CD4-positive, alpha-beta memory T cell (primary cell): ENCODE results near the gene PRKAG3. TPM values are rescaled to one million over a fixed set of nuclear protein-coding genes. Genes with fewer than 3 reads are reported as not detected.

Experiments
- CTCF ChIA-PET: fragments of 350-600 bp; sonication (Branson Sonifier 250); formaldehyde crosslinking; loops from one replicate; lab custom pipeline; 2021; ENCODE audit warnings: inconsistent platforms; ENCODE audit not compliant: partially characterized antibody; lab: Charles Lee
- POLR2A ChIA-PET: fragments of 350-600 bp; sonication (Branson Sonifier 250); formaldehyde crosslinking; loops from one replicate; lab custom pipeline; 2021; ENCODE audit not compliant: partially characterized antibody; lab: Charles Lee
- DNase-seq, 5 donors: peaks; one replicate each; pipeline versions ENCODE4 v3.0.0 to v3.0.0-alpha.2; 2020 to 2022; ENCODE audit warnings: mixed read lengths in 1 of 5
- H3K27ac ChIP-seq: one replicate; pipeline ENCODE4 v1.7.0; 2013; ENCODE audit warnings: low read depth, low read length
- H3K27me3 ChIP-seq: 2 replicates; pipeline ENCODE4 v1.7.0; 2013; ENCODE audit warnings: mild to moderate bottlenecking, low read length, moderate library complexity; ENCODE audit not compliant: insufficient read depth
- H3K36me3 ChIP-seq: 2 replicates; pipeline ENCODE4 v1.7.0; 2013; ENCODE audit warnings: mild to moderate bottlenecking, low read length, moderate library complexity; ENCODE audit not compliant: insufficient read depth
- H3K4me1 ChIP-seq: 2 replicates; pipeline ENCODE4 v1.7.0; 2013; ENCODE audit warnings: mild to moderate bottlenecking, low read length, moderate library complexity; ENCODE audit not compliant: insufficient read depth
- H3K4me3 ChIP-seq, 2 donors: one replicate each; pipeline ENCODE4 v1.7.0; 2013; ENCODE audit warnings: low read length in 2 of 2, mild to moderate bottlenecking in 1 of 2
- H3K9me3 ChIP-seq, 2 donors: one replicate each; pipeline ENCODE4 v1.7.0; 2013; ENCODE audit warnings: low read length in 2 of 2, control low read depth in 1 of 2; ENCODE audit not compliant: control insufficient read depth in 1 of 2
- H3K27ac Mint-ChIP-seq, 7 donors: one replicate each; pipeline ENCODE4 v1.8.0; 2020 to 2021; ENCODE audit warnings: mixed read lengths in 7 of 7, mild to moderate bottlenecking in 6 of 7, inconsistent platforms in 3 of 7, moderate library complexity in 3 of 7
- H3K27me3 Mint-ChIP-seq, 2 donors: one replicate each; pipeline ENCODE4 v1.8.0; 2020 to 2021; ENCODE audit warnings: mixed read lengths in 2 of 2
- H3K36me3 Mint-ChIP-seq, 2 donors: one replicate each; pipeline ENCODE4 v1.8.0; 2020 to 2021; ENCODE audit warnings: mixed read lengths in 2 of 2, inconsistent platforms in 1 of 2, mild to moderate bottlenecking in 1 of 2
- H3K4me1 Mint-ChIP-seq, 4 donors: one replicate each; pipeline ENCODE4 v1.8.0; 2020 to 2021; ENCODE audit warnings: mixed read lengths in 4 of 4, mild to moderate bottlenecking in 1 of 4
- H3K4me3 Mint-ChIP-seq, 8 donors: one replicate each; pipeline ENCODE4 v1.8.0; 2020 to 2021; ENCODE audit warnings: mixed read lengths in 8 of 8, mild to moderate bottlenecking in 7 of 8, moderate library complexity in 6 of 8, inconsistent platforms in 3 of 8
- H3K9me3 Mint-ChIP-seq, 8 donors: one replicate each; pipeline ENCODE4 v1.8.0; 2020 to 2021; ENCODE audit warnings: mixed read lengths in 8 of 8, mild to moderate bottlenecking in 5 of 8, inconsistent platforms in 3 of 8, moderate library complexity in 1 of 8
- intact Hi-C: fragments of 100-400 bp; cut with micrococcal nuclease; formaldehyde crosslinking; loops from one replicate; pipeline ENCODE4 v1.15.1; 2023
- polyA plus RNA-seq, 2 donors: library from polyadenylated mRNA; unstranded; fragments of 300-500 nt; fragmentation: Illumina TruSeq; gene quantifications; one replicate each; pipeline ENCODE4 v1.2.3, GENCODE V29; 2021
- total RNA-seq, 2 experiments: library from RNA; stranded (reverse); gene quantifications; one replicate each; pipeline ENCODE4 v1.2.3, GENCODE V29; 2021

Gene PRKAG3
- total and polyA plus RNA-seq, 4 experiments from 2014 or later, result not detected

- H3K27ac ChIP-seq, result no peak overlapping the region
- no peak overlapping the region for H3K4me3 ChIP-seq
- ChIA-PET CTCF (no interaction called here), POLR2A (no interaction called here)
- H3K9me3 Mint-ChIP-seq, result peaks cover 0 to 11% (median 9%) of the 10 kb centered on the region in 8 donors
- no peaks in the 10 kb centered on the region for H3K36me3 Mint-ChIP-seq
- no peak for DNase-seq
- no peaks in the 10 kb centered on the region for H3K4me1 Mint-ChIP-seq
- H3K27me3 Mint-ChIP-seq, result peaks cover 30 to 44% of the 10 kb centered on the region in 2 donors
- H3K36me3 ChIP-seq, result no peaks in the 10 kb centered on the region
- no peak overlapping the region for H3K27ac Mint-ChIP-seq
- intact Hi-C loops, result no loop called here
- H3K9me3 ChIP-seq, result no peaks in the 10 kb centered on the region
- no peaks in the 10 kb centered on the region for H3K4me1 ChIP-seq
- no peak overlapping the region for H3K4me3 Mint-ChIP-seq
- no peaks in the 10 kb centered on the region for H3K27me3 ChIP-seq
These were observed 917 bp upstream of the PRKAG3 start for GRCh38 chr2:218832520-218832919.

GRCh38 chr2:218832081-218832480 is 478 bp upstream of the PRKAG3 start:
- Mint-ChIP-seq H3K36me3 (no peaks in the 10 kb centered on the region), H3K27me3 (peaks cover 29 to 45% of the 10 kb centered on the region in 2 donors), H3K27ac (peak overlapping the region in 2 of 7 donors; percentile 48 to 68), H3K4me3 (no peak overlapping the region), H3K9me3 (peaks cover 0 to 7% (median 5%) of the 10 kb centered on the region in 8 donors), H3K4me1 (no peaks in the 10 kb centered on the region)
- POLR2A ChIA-PET, result no interaction called here
- Histone ChIP-seq H3K4me3 (no peak overlapping the region), H3K27ac (no peak overlapping the region), H3K27me3 (no peaks in the 10 kb centered on the region), H3K9me3 (no peaks in the 10 kb centered on the region), H3K4me1 (no peaks in the 10 kb centered on the region), H3K36me3 (no peaks in the 10 kb centered on the region)
- intact Hi-C loops, result no loop called here
- CTCF ChIA-PET, result no interaction called here
- no peak for DNase-seq

GRCh38 chr2:218830526-218831306 is 887 bp downstream of the PRKAG3 start:
- intact Hi-C loops, result no loop called here
- H3K4me3 ChIP-seq, result no peak overlapping the region
- Mint-ChIP-seq H3K36me3 (no peaks in the 10 kb centered on the region), H3K27me3 (peaks cover 25 to 44% of the 10 kb centered on the region in 2 donors), H3K27ac (no peak overlapping the region), H3K9me3 (peaks cover 0 to 2% (median 0%) of the 10 kb centered on the region in 8 donors), H3K4me3 (no peak overlapping the region), H3K4me1 (no peaks in the 10 kb centered on the region)
- CTCF ChIA-PET, result no interaction called here
- no peaks in the 10 kb centered on the region for H3K9me3 ChIP-seq
- POLR2A ChIA-PET, result no interaction called here
- H3K27me3 ChIP-seq, result no peaks in the 10 kb centered on the region
- H3K36me3 ChIP-seq, result no peaks in the 10 kb centered on the region
- no peak overlapping the region for H3K27ac ChIP-seq
- H3K4me1 ChIP-seq, result no peaks in the 10 kb centered on the region
- DNase-seq, result no peak

GRCh38 chr2:218829868-218830451 is 1.6 kb downstream of the PRKAG3 start:
- H3K9me3 Mint-ChIP-seq, result peaks cover 0 to 2% (median 0%) of the 10 kb centered on the region in 8 donors
- Histone ChIP-seq H3K27me3 (no peaks in the 10 kb centered on the region), H3K27ac (no peak overlapping the region), H3K4me3 (no peak overlapping the region), H3K9me3 (no peaks in the 10 kb centered on the region), H3K36me3 (no peaks in the 10 kb centered on the region), H3K4me1 (no peaks in the 10 kb centered on the region)
- no peaks in the 10 kb centered on the region for H3K36me3 Mint-ChIP-seq
- intact Hi-C loops, result no loop called here
- peaks cover 24 to 41% of the 10 kb centered on the region in 2 donors for H3K27me3 Mint-ChIP-seq
- no peak for DNase-seq
- ChIA-PET POLR2A (no interaction called here), CTCF (no interaction called here)
- H3K27ac Mint-ChIP-seq, result no peak overlapping the region
- no peak overlapping the region for H3K4me3 Mint-ChIP-seq
- H3K4me1 Mint-ChIP-seq, result no peaks in the 10 kb centered on the region

GRCh38 chr2:218828477-218828778 is 3.2 kb downstream of the PRKAG3 start:
- CTCF ChIA-PET, result interaction anchor here (1.0 kb wide), 1 partner anchor 19 kb away, joined by 3 read pairs; no protein-coding TSS in a partner anchor
- Mint-ChIP-seq H3K9me3 (no peaks in the 10 kb centered on the region), H3K27ac (no peak overlapping the region), H3K36me3 (no peaks in the 10 kb centered on the region), H3K27me3 (peaks cover 20 to 29% of the 10 kb centered on the region in 2 donors), H3K4me1 (no peaks in the 10 kb centered on the region), H3K4me3 (no peak overlapping the region)
- Histone ChIP-seq H3K27me3 (no peaks in the 10 kb centered on the region), H3K9me3 (no peaks in the 10 kb centered on the region), H3K4me1 (no peaks in the 10 kb centered on the region), H3K4me3 (no peak overlapping the region), H3K27ac (no peak overlapping the region), H3K36me3 (no peaks in the 10 kb centered on the region)
- POLR2A ChIA-PET, result no interaction called here
- intact Hi-C loops, result no loop called here
- DNase-seq, result no peak

- Histone ChIP-seq H3K4me3 (no peak overlapping the region), H3K27ac (no peak overlapping the region), H3K4me1 (no peaks in the 10 kb centered on the region), H3K27me3 (no peaks in the 10 kb centered on the region), H3K9me3 (no peaks in the 10 kb centered on the region), H3K36me3 (no peaks in the 10 kb centered on the region)
- Mint-ChIP-seq H3K9me3 (no peaks in the 10 kb centered on the region), H3K27ac (peak overlapping the region in 2 of 7 donors; percentile 3 to 35), H3K36me3 (no peaks in the 10 kb centered on the region), H3K4me1 (no peaks in the 10 kb centered on the region), H3K27me3 (peaks cover 20 to 27% of the 10 kb centered on the region in 2 donors), H3K4me3 (no peak overlapping the region)
- ChIA-PET CTCF (no interaction called here), POLR2A (no interaction called here)
- no peak for DNase-seq
- intact Hi-C loops, result no loop called here
These were observed 3.7 kb downstream of the PRKAG3 start for GRCh38 chr2:218827701-218828476.

GRCh38 chr2:218826791-218827190 is 4.8 kb downstream of the PRKAG3 start:
- H3K4me1 Mint-ChIP-seq, result no peaks in the 10 kb centered on the region
- POLR2A ChIA-PET, result no interaction called here
- no peaks in the 10 kb centered on the region for H3K36me3 Mint-ChIP-seq
- CTCF ChIA-PET, result no interaction called here
- Histone ChIP-seq H3K4me1 (no peaks in the 10 kb centered on the region), H3K27me3 (no peaks in the 10 kb centered on the region), H3K9me3 (no peaks in the 10 kb centered on the region), H3K36me3 (no peaks in the 10 kb centered on the region), H3K4me3 (no peak overlapping the region), H3K27ac (no peak overlapping the region)
- no peak overlapping the region for H3K4me3 Mint-ChIP-seq
- DNase-seq, result no peak
- H3K27ac Mint-ChIP-seq, result no peak overlapping the region
- intact Hi-C loops, result no loop called here
- H3K27me3 Mint-ChIP-seq, result peaks cover 14 to 20% of the 10 kb centered on the region in 2 donors
- H3K9me3 Mint-ChIP-seq, result no peaks in the 10 kb centered on the region
